Putamen (tissue), 1 donor: ENCODE measurements around the gene TRRAP.
"Not testable (repeated sequence)": the region's sequence is repeated elsewhere in the genome, so short reads cannot be mapped to it uniquely, and the experiment has no call there.

Source experiments
- DNase-seq: peaks from one replicate; pipeline ENCODE4 v3.0.0-alpha.2; 2016; ENCODE audit warnings: low spot score

The TRRAP gene

GRCh38 chr7:98866351-98866750 is 12.0 kb upstream of the TRRAP start:
- no peak for DNase-seq

GRCh38 chr7:98866765-98867164 is 11.6 kb upstream of the TRRAP start:
- no peak for DNase-seq

- DNase-seq, result no peak
Observed at GRCh38 chr7:98868450-98868849, 9.9 kb upstream of the TRRAP start.

- no peak for DNase-seq
Observed at GRCh38 chr7:98869027-98869596, 9.2 kb upstream of the TRRAP start.

- DNase-seq, result peak; percentile 18
Observed at GRCh38 chr7:98869597-98870120, 8.7 kb upstream of the TRRAP start, which contains the start of gene TMEM130. Gene TMEM130 (minus strand): TSS chr7:98870014. CDS start chr7:98869861, 153 bp downstream.

GRCh38 chr7:98870121-98870651 is 8.1 kb upstream of the TRRAP start:
- DNase-seq, result peak; percentile 81

- no peak for DNase-seq
Observed at GRCh38 chr7:98870807-98871491, 7.4 kb upstream of the TRRAP start.

GRCh38 chr7:98872328-98872924 is 5.9 kb upstream of the TRRAP start:
- no peak for DNase-seq

GRCh38 chr7:98873610-98874009 is 4.7 kb upstream of the TRRAP start:
- DNase-seq, result not testable (repeated sequence)

- no peak for DNase-seq
Observed at GRCh38 chr7:98874942-98875341, 3.4 kb upstream of the TRRAP start.

- DNase-seq, result no peak
Observed at GRCh38 chr7:98875501-98875900, 2.8 kb upstream of the TRRAP start.

- DNase-seq, result no peak
Observed at GRCh38 chr7:98877146-98877545, 1.2 kb upstream of the TRRAP start.

GRCh38 chr7:98877692-98878364 is 504 bp upstream of the TRRAP start:
- no peak for DNase-seq

GRCh38 chr7:98879198-98879978 is 1.1 kb downstream of the TRRAP start:
- DNase-seq, result no peak

GRCh38 chr7:98879979-98880315 is 1.6 kb downstream of the TRRAP start:
- no peak for DNase-seq

GRCh38 chr7:98880485-98880884 is 2.2 kb downstream of the TRRAP start:
- no peak for DNase-seq

GRCh38 chr7:98881561-98882315 is 3.4 kb downstream of the TRRAP start:
- DNase-seq, result no peak

- DNase-seq, result no peak
Observed at GRCh38 chr7:98884416-98884815, 6.1 kb downstream of the TRRAP start.

GRCh38 chr7:98887038-98887437 is 8.7 kb downstream of the TRRAP start:
- DNase-seq, result no peak

GRCh38 chr7:98892609-98893008 is 14.3 kb downstream of the TRRAP start:
- DNase-seq, result no peak

- DNase-seq, result no peak
Observed at GRCh38 chr7:98899816-98900215, 21.5 kb downstream of the TRRAP start.
